HG02943 (cell line): ENCODE data around the gene GOLIM4.
"Not testable (repeated sequence)": the region's sequence is repeated elsewhere in the genome, so short reads cannot be mapped to it uniquely, and the experiment has no call there.

Experiments used
- ATAC-seq: cut with Tn5 transposase; IDR thresholded peaks from one replicate; pipeline ENCODE4 v1.9.1; 2021; ENCODE audit warnings: mild to moderate bottlenecking, low read depth, moderate library complexity; ENCODE audit not compliant: unreplicated experiment

Gene GOLIM4

GRCh38 chr3:168081171-168081771, 14.5 kb downstream of the GOLIM4 start:
- ATAC-seq: no peak

GRCh38 chr3:168080499-168081170, 15.1 kb downstream of the GOLIM4 start:
- no peak for ATAC-seq

- no peak for ATAC-seq
Observed at GRCh38 chr3:168080022-168080421, 15.7 kb downstream of the GOLIM4 start.

- no peak for ATAC-seq
Observed at GRCh38 chr3:168077091-168077490, 18.6 kb downstream of the GOLIM4 start.

- ATAC-seq: no peak
Observed at GRCh38 chr3:168073842-168074605, 21.7 kb downstream of the GOLIM4 start.

GRCh38 chr3:168072323-168072650, 23.4 kb downstream of the GOLIM4 start:
- ATAC-seq: no peak

- no peak for ATAC-seq
Observed at GRCh38 chr3:168071591-168072322, 24.0 kb downstream of the GOLIM4 start.

- ATAC-seq: no peak
Observed at GRCh38 chr3:168070919-168071318, 24.8 kb downstream of the GOLIM4 start.

GRCh38 chr3:168068346-168068745, 27.4 kb downstream of the GOLIM4 start:
- no peak for ATAC-seq

GRCh38 chr3:168066882-168067281, 28.8 kb downstream of the GOLIM4 start:
- ATAC-seq: no peak

GRCh38 chr3:168065569-168065968, 30.2 kb downstream of the GOLIM4 start:
- ATAC-seq: no peak

GRCh38 chr3:168063122-168063521, 32.6 kb downstream of the GOLIM4 start:
- no peak for ATAC-seq

- ATAC-seq: no peak
Observed at GRCh38 chr3:168062679-168063078, 33.0 kb downstream of the GOLIM4 start.

GRCh38 chr3:168061332-168061996, 34.3 kb downstream of the GOLIM4 start:
- peak; percentile 82 for ATAC-seq

GRCh38 chr3:168060317-168060716, 35.4 kb downstream of the GOLIM4 start:
- no peak for ATAC-seq

GRCh38 chr3:168058481-168058880, 37.2 kb downstream of the GOLIM4 start:
- no peak for ATAC-seq

GRCh38 chr3:168056398-168057230, 39.1 kb downstream of the GOLIM4 start:
- ATAC-seq: not testable (repeated sequence)

- no peak for ATAC-seq
Observed at GRCh38 chr3:168054447-168054846, 41.3 kb downstream of the GOLIM4 start.

- ATAC-seq: no peak
Observed at GRCh38 chr3:168053115-168053514, 42.6 kb downstream of the GOLIM4 start.

GRCh38 chr3:168052515-168052914, 43.2 kb downstream of the GOLIM4 start:
- ATAC-seq: no peak
